Liver (tissue), 9 donors: Measurements from ENCODE around the gene STK33. TPM values are rescaled to one million over a fixed set of nuclear protein-coding genes. Genes with fewer than 3 reads are reported as not detected.

Experiments used
- DNase-seq: peaks from one replicate; pipeline ENCODE4 v3.0.0-alpha.2; 2017; ENCODE audit warnings: low spot score
- H3K27ac ChIP-seq, 2 donors: one replicate each; pipeline ENCODE4 v1.7.0; 2013; ENCODE audit warnings: inconsistent platforms in 2 of 2, low read length in 2 of 2, control low read depth in 1 of 2, low read depth in 1 of 2, mild to moderate bottlenecking in 1 of 2
- H3K27me3 ChIP-seq, 4 donors: one replicate each; pipeline versions ENCODE4 v1.6.1 to v1.7.0; 2013; ENCODE audit warnings: low read length in 3 of 4, inconsistent platforms in 1 of 4, mild to moderate bottlenecking in 1 of 4, moderate library complexity in 1 of 4; ENCODE audit not compliant: control insufficient read depth in 4 of 4, insufficient read depth in 4 of 4
- H3K36me3 ChIP-seq, 4 donors: one replicate each; pipeline versions ENCODE4 v1.6.1 to v1.7.0; 2013; ENCODE audit warnings: low read length in 3 of 4, mild to moderate bottlenecking in 3 of 4, low read depth in 1 of 4, moderate library complexity in 1 of 4; ENCODE audit not compliant: control insufficient read depth in 4 of 4, insufficient read depth in 3 of 4
- H3K4me1 ChIP-seq, 4 donors: one replicate each; pipeline versions ENCODE4 v1.6.1 to v1.7.0; 2013; ENCODE audit warnings: low read length in 3 of 4, mild to moderate bottlenecking in 3 of 4, moderate library complexity in 1 of 4; ENCODE audit not compliant: control insufficient read depth in 4 of 4, insufficient read depth in 4 of 4
- H3K4me3 ChIP-seq, 3 donors: one replicate each; pipeline versions ENCODE4 v1.6.1 to v1.7.0; 2013; ENCODE audit warnings: low read length in 3 of 3, control low read depth in 1 of 3, low read depth in 1 of 3, mild to moderate bottlenecking in 1 of 3
- H3K9ac ChIP-seq, 2 donors: one replicate each; pipeline ENCODE4 v1.7.0; 2013; ENCODE audit warnings: low read length in 2 of 2, mild to moderate bottlenecking in 2 of 2, moderate library complexity in 2 of 2, control low read depth in 1 of 2, low read depth in 1 of 2
- H3K9me3 ChIP-seq, 4 donors: one replicate each; pipeline versions ENCODE4 v1.6.1 to v1.7.0; 2013; ENCODE audit warnings: low read length in 3 of 4; ENCODE audit not compliant: control insufficient read depth in 4 of 4
- CTCF ChIP-seq: fragments of 150-350 bp; IDR thresholded peaks from 2 replicates; pipeline ENCODE4 v1.5.1; 2017; ENCODE audit warnings: improper control_type of control experiment, low read depth, low read length; ENCODE audit not compliant: missing input control
- EGR1 ChIP-seq, 2 donors: IDR thresholded peaks; 2 replicates each; pipeline ENCODE4 v1.6.1; 2016 to 2018; ENCODE audit warnings: antibody characterized with exemption in 2 of 2, low read depth in 2 of 2
- FOXA1 ChIP-seq: IDR thresholded peaks from 2 replicates; pipeline ENCODE4 v1.6.1; 2016; ENCODE audit warnings: antibody characterized with exemption
- FOXA2 ChIP-seq: IDR thresholded peaks from 2 replicates; pipeline ENCODE4 v1.6.1; 2016; ENCODE audit warnings: antibody characterized with exemption
- GABPA ChIP-seq, 2 donors: IDR thresholded peaks in 1 of 2; conservative IDR thresholded peaks in 1 of 2; 2 replicates each; pipeline ENCODE4 v1.6.1; 2016; ENCODE audit warnings: antibody characterized with exemption in 2 of 2, mild to moderate bottlenecking in 1 of 2, moderate library complexity in 1 of 2
- HNF4A ChIP-seq, 2 donors: conservative IDR thresholded peaks; 2 replicates each; pipeline ENCODE4 v1.6.1; 2016; ENCODE audit warnings: antibody characterized with exemption in 2 of 2, mild to moderate bottlenecking in 2 of 2
- HNF4G ChIP-seq: IDR thresholded peaks from 2 replicates; pipeline ENCODE4 v1.6.1; 2016; ENCODE audit warnings: antibody characterized with exemption
- JUND ChIP-seq, 2 donors: IDR thresholded peaks; 2 replicates each; pipeline ENCODE4 v1.6.1; 2016; ENCODE audit warnings: antibody characterized with exemption in 2 of 2
- MAX ChIP-seq: IDR thresholded peaks from 2 replicates; pipeline ENCODE4 v1.6.1; 2016; ENCODE audit warnings: antibody characterized with exemption
- NR2F2 ChIP-seq: IDR thresholded peaks from 2 replicates; pipeline ENCODE4 v1.6.1; 2016; ENCODE audit warnings: antibody characterized with exemption
- RAD21 ChIP-seq, 2 donors: IDR thresholded peaks; 2 replicates each; pipeline ENCODE4 v1.6.1; 2016; ENCODE audit warnings: antibody characterized with exemption in 2 of 2, mild to moderate bottlenecking in 2 of 2
- REST ChIP-seq: IDR thresholded peaks from 2 replicates; pipeline ENCODE4 v1.6.1; 2016; ENCODE audit warnings: antibody characterized with exemption, mild to moderate bottlenecking
- RXRA ChIP-seq, 2 donors: IDR thresholded peaks; 2 replicates each; pipeline ENCODE4 v1.6.1; 2017 to 2018; ENCODE audit warnings: antibody characterized with exemption in 2 of 2, mild to moderate bottlenecking in 1 of 2
- SP1 ChIP-seq: IDR thresholded peaks from 2 replicates; pipeline ENCODE4 v1.6.1; 2018; ENCODE audit warnings: antibody characterized with exemption, mild to moderate bottlenecking
- TAF1 ChIP-seq: conservative IDR thresholded peaks from 2 replicates; pipeline ENCODE4 v1.6.1; 2016; ENCODE audit warnings: antibody characterized with exemption, mild to moderate bottlenecking
- YY1 ChIP-seq: IDR thresholded peaks from 2 replicates; pipeline ENCODE4 v1.6.1; 2016; ENCODE audit warnings: antibody characterized with exemption, mild to moderate bottlenecking
- ZBTB33 ChIP-seq: IDR thresholded peaks from 2 replicates; pipeline ENCODE4 v1.6.1; 2016; ENCODE audit warnings: antibody characterized with exemption
- WGBS: extraction: QIAGEN DNeasy Blood & Tissue Kit; methylation state at CpG from one replicate; pipeline ENCODE4 v1.1.7; 2013; 5-methylcytosine and 5-hydroxymethylcytosine counted together
- polyA plus RNA-seq, 2 donors: library from polyadenylated mRNA; stranded (reverse) in 1 of 2; unstranded in 1 of 2; fragments of 200-250 nt in 1 of 2; fragments of >200 nt in 1 of 2; fragmentation: Nextera tagmentation in 1 of 2; extraction: Ambion mirVana in 1 of 2; gene quantifications; one replicate each; pipeline versions ENCODE4 v1.2.1 to v1.2.3, GENCODE V29; 2013 to 2015
- total RNA-seq, 2 donors: library from RNA; depleted of rRNA; stranded (reverse); fragments of >200 nt; gene quantifications; one replicate each; pipeline ENCODE4 v1.2.3, GENCODE V29; 2014
- donor health status: healthy.
- donor health status: healthy.
- donor health status: healthy.
- donor health status: healthy.
- donor health status: healthy.

Gene STK33
- total and polyA plus RNA-seq, 4 donors, result 0.09 to 1.1 (median 0.52) TPM

- Histone ChIP-seq H3K9ac (no peak overlapping the region), H3K27ac (no peak overlapping the region), H3K9me3 (no peaks in the 10 kb centered on the region), H3K4me3 (no peak overlapping the region), H3K36me3 (no peaks in the 10 kb centered on the region), H3K4me1 (no peaks in the 10 kb centered on the region), H3K27me3 (peaks cover 0 to 5% (median 0%) of the 10 kb centered on the region in 4 donors)
- TF ChIP-seq EGR1 (IDR thresholded peaks at IDR 0.05; ENCODE audit: low read depth in 2 of 2) (no peak), JUND (IDR thresholded peaks at IDR 0.05) (no peak), CTCF (no peak), RXRA (IDR thresholded peaks at IDR 0.05) (no peak)
- WGBS, result 31% methylated on average over 3 of the region's 3 CpGs
- no peak for DNase-seq
These were observed 218.6 kb downstream of the STK33 start for GRCh38 chr11:8375460-8375859.

GRCh38 chr11:8374716-8375115 is 219.3 kb downstream of the STK33 start:
- WGBS, result 84% methylated on average over 5 of the region's 5 CpGs
- H3K36me3 ChIP-seq, result no peaks in the 10 kb centered on the region
- H3K4me3 ChIP-seq, result no peak overlapping the region
- H3K27ac ChIP-seq, result no peak overlapping the region
- H3K9ac ChIP-seq, result no peak overlapping the region
- no peaks in the 10 kb centered on the region for H3K9me3 ChIP-seq
- peaks cover 0 to 5% (median 0%) of the 10 kb centered on the region in 4 donors for H3K27me3 ChIP-seq
- DNase-seq, result no peak
- H3K4me1 ChIP-seq, result no peaks in the 10 kb centered on the region
- TF ChIP-seq JUND (IDR thresholded peaks at IDR 0.05), result no peak
- no peak for TF ChIP-seq NR2F2
- no peak for TF ChIP-seq RAD21 (IDR thresholded peaks at IDR 0.05)
- no peak for TF ChIP-seq REST
- TF ChIP-seq SP1, result no peak
- no peak for TF ChIP-seq EGR1 (IDR thresholded peaks at IDR 0.05; ENCODE audit: low read depth in 2 of 2)
- no peak for TF ChIP-seq CTCF
- TF ChIP-seq ZBTB33, result no peak
- no peak for TF ChIP-seq HNF4G
- TF ChIP-seq HNF4A (conservative IDR thresholded peaks at IDR 0.05), result no peak
- TF ChIP-seq GABPA (IDR thresholded peaks at IDR 0.05 in 1 of 2, conservative IDR thresholded peaks at IDR 0.05 in 1 of 2), result no peak
- no peak for TF ChIP-seq YY1
- TF ChIP-seq TAF1, result no peak
- TF ChIP-seq FOXA1, result no peak
- no peak for TF ChIP-seq FOXA2
- no peak for TF ChIP-seq MAX
